ENCODE measurements around the gene CELF3.

The CELF3 gene

DNA sequence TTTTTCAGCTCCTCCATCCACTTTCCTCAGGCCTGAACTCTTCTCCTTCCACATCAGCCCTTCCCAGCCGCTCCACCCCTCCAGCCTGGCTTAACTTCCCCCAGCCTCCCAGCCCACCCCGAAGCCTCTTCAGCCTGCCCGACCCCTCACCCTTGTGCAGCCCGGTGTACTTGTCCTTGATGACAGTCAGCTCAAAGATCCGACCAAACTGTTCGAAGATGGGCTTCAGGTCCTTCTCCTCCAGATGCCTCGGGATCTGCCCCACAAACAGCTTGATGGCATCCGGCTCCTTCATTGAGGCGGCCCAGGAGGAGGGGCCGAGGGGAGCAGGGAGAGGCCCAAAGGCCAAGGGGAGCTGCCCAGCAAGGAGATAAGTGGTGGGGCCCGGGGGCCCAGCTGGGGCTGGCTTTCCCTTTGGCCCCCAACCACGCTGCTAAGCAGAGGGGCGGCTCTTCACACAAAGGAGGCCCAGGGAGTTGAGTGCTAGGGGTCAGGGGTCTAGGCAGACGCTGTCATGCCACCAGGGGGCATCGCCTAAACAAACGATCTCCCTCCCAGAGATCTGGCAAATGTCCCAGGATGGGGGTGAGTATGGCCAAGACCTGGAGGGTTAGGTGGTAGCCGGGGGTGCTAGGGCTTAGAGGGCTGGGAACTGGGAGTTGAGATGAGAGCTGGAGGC lies 738 bp downstream of the CELF3 start:
- Histone ChIP-seq H2BK12ac (ENCODE audit: low read length in 2 of 2) (no peak overlapping the region), H3K4ac (ENCODE audit: low read depth in 1 of 2, low read length in 2 of 2) (no peak overlapping the region), H3K4me2 (ENCODE audit: low read length, poor library complexity, severe bottlenecking) (no peak overlapping the region), H4K91ac (ENCODE audit: low read length) (no peak overlapping the region), H4K8ac (ENCODE audit: low read length) (no peak overlapping the region), H2AFZ (ENCODE audit: low read depth, low read length) (no peak overlapping the region), H3K4me3 (ENCODE audit: insufficient read depth in 1 of 2, low read depth in 1 of 2, low read length in 2 of 2) (no peak overlapping the region), H2BK15ac (ENCODE audit: low read depth, poor library complexity, severe bottlenecking) (peak overlapping the region; percentile 14), H2BK120ac (ENCODE audit: low read depth, low read length) (no peak overlapping the region), H3K36me3 (ENCODE audit: control insufficient read depth in 1 of 2, insufficient read depth in 2 of 2, low read depth in 1 of 2, low read length in 2 of 2) (no peaks in the 10 kb centered on the region), H3K4me1 (ENCODE audit: control insufficient read depth, insufficient read depth, low read depth, low read length) (peaks cover 9% of the 10 kb centered on the region), H3K27ac (ENCODE audit: low read length, poor library complexity, severe bottlenecking) (no peak overlapping the region), H3K27me3 (ENCODE audit: control insufficient read depth in 1 of 2, insufficient read depth in 1 of 2, low read length in 2 of 2) (peaks cover 85% of the 10 kb centered on the region in 2 experiments), H3K18ac (ENCODE audit: low read depth in 1 of 2, low read length in 2 of 2) (no peak overlapping the region), H3K79me1 (replicated peaks; ENCODE audit: low read length, poor library complexity, severe bottlenecking) (no peaks in the 10 kb centered on the region), H3K14ac (ENCODE audit: low read length in 2 of 2) (no peak overlapping the region), H3K9ac (ENCODE audit: low read length) (no peak overlapping the region), H3K9me3 (ENCODE audit: control insufficient read depth, low read length) (no peaks in the 10 kb centered on the region), H2AK5ac (ENCODE audit: low read length, severe bottlenecking) (no peak overlapping the region), H2BK5ac (ENCODE audit: low read depth, low read length, poor library complexity, severe bottlenecking) (no peak overlapping the region), H3K23ac (ENCODE audit: low read length in 2 of 2) (no peak overlapping the region)
- DNase-seq = no peak
- 45% methylated on average over 17 of the region's 17 CpGs for WGBS

DNA sequence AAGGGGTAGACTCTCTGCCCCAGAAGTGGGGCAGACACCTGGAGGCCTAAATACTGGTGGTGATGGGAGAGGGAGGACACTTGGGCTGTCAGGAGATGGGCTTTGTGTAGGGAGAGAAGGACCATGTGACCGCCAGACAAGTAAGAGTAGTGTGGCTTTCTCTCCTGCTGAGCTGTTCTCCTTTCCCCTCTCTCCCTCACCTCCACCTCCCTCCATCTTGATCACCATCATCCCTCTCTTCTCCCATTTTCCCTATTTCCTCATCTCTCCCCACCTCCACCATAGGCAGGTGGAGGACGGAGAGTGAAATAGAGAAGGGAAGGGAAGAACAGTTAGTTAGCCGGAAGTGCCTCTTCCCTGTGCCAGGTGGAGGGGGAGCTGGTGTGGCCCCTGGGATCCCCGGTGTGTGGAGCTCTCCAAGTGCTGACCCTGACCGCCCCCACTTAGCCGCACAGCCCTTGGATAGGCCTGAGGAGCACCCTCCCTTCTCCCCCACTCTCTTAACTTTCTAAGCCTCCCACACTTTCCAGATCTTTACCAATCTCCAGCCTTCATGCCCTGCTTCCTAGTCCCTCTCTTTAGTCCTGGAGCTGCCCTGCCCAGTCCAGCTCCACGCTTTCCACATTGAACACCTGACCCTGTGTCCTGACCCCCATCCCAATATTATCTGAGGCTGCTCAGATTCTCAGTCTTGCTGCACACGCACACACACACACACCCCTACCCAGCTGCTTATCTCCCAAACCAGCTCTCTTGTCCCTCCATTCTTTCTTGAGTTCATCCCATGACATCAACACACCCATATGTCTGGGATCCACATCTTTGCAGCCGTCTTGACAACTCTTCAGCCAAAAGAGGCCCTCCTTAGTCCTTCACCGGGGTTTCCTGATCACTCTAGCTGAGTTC lies 1.5 kb downstream of the CELF3 start:
- Histone ChIP-seq H3K14ac (ENCODE audit: low read length in 2 of 2) (no peak overlapping the region), H3K27me3 (ENCODE audit: control insufficient read depth in 1 of 2, insufficient read depth in 1 of 2, low read length in 2 of 2) (peaks cover 84 to 92% of the 10 kb centered on the region in 2 experiments), H3K18ac (ENCODE audit: low read depth in 1 of 2, low read length in 2 of 2) (no peak overlapping the region), H3K4me2 (ENCODE audit: low read length, poor library complexity, severe bottlenecking) (no peak overlapping the region), H3K9ac (ENCODE audit: low read length) (no peak overlapping the region), H3K4me1 (ENCODE audit: control insufficient read depth, insufficient read depth, low read depth, low read length) (peaks cover 5% of the 10 kb centered on the region), H2BK5ac (ENCODE audit: low read depth, low read length, poor library complexity, severe bottlenecking) (no peak overlapping the region), H2BK120ac (ENCODE audit: low read depth, low read length) (no peak overlapping the region), H3K4ac (ENCODE audit: low read depth in 1 of 2, low read length in 2 of 2) (no peak overlapping the region), H2AFZ (ENCODE audit: low read depth, low read length) (no peak overlapping the region), H4K8ac (ENCODE audit: low read length) (no peak overlapping the region), H4K91ac (ENCODE audit: low read length) (no peak overlapping the region), H3K9me3 (ENCODE audit: control insufficient read depth, low read length) (no peaks in the 10 kb centered on the region), H2AK5ac (ENCODE audit: low read length, severe bottlenecking) (no peak overlapping the region), H2BK15ac (ENCODE audit: low read depth, poor library complexity, severe bottlenecking) (no peak overlapping the region), H2BK12ac (ENCODE audit: low read length in 2 of 2) (no peak overlapping the region), H3K27ac (ENCODE audit: low read length, poor library complexity, severe bottlenecking) (no peak overlapping the region), H3K23ac (ENCODE audit: low read length in 2 of 2) (no peak overlapping the region), H3K4me3 (ENCODE audit: insufficient read depth in 1 of 2, low read depth in 1 of 2, low read length in 2 of 2) (no peak overlapping the region), H3K36me3 (ENCODE audit: control insufficient read depth in 1 of 2, insufficient read depth in 2 of 2, low read depth in 1 of 2, low read length in 2 of 2) (no peaks in the 10 kb centered on the region), H3K79me1 (replicated peaks; ENCODE audit: low read length, poor library complexity, severe bottlenecking) (no peaks in the 10 kb centered on the region)
- DNase-seq = no peak
- 60% methylated on average over 9 of the region's 10 CpGs for WGBS

DNA sequence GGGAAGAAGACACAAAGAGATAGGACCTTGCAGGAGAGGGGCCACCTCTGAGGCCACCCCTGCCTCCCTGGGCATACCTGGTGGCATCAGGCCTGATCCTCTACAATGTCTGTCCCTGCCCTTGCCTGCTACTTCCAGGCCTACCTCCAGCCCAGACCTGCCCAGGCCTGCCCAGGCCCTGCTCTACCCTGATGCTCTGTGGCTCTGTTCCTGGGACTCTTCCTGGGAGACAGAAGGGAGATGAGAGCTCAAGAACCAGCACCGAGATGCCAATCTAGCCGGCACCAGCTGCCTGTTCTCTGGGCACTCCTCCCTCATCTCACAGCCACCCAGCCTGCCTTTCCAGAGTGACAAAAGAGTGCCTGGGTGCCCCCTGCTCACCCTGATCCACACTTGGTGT lies 2.7 kb downstream of the CELF3 start:
- no peaks in the 10 kb centered on the region for H3K9me3 ChIP-seq (ENCODE audit: control insufficient read depth, low read length)
- no peak overlapping the region for H3K4ac ChIP-seq (ENCODE audit: low read depth in 1 of 2, low read length in 2 of 2)
- no peak overlapping the region for H4K8ac ChIP-seq (ENCODE audit: low read length)
- H3K27ac ChIP-seq (ENCODE audit: low read length, poor library complexity, severe bottlenecking) = no peak overlapping the region
- no peak overlapping the region for H3K18ac ChIP-seq (ENCODE audit: low read depth in 1 of 2, low read length in 2 of 2)
- H3K4me2 ChIP-seq (ENCODE audit: low read length, poor library complexity, severe bottlenecking) = no peak overlapping the region
- no peak overlapping the region for H2BK15ac ChIP-seq (ENCODE audit: low read depth, poor library complexity, severe bottlenecking)
- no peaks in the 10 kb centered on the region for H3K36me3 ChIP-seq (ENCODE audit: control insufficient read depth in 1 of 2, insufficient read depth in 2 of 2, low read depth in 1 of 2, low read length in 2 of 2)
- no peak for DNase-seq
- no peak overlapping the region for H3K23ac ChIP-seq (ENCODE audit: low read length in 2 of 2)
- no peak overlapping the region for H2AFZ ChIP-seq (ENCODE audit: low read depth, low read length)
- H2AK5ac ChIP-seq (ENCODE audit: low read length, severe bottlenecking) = no peak overlapping the region
- H3K4me3 ChIP-seq (ENCODE audit: insufficient read depth in 1 of 2, low read depth in 1 of 2, low read length in 2 of 2) = no peak overlapping the region
- WGBS = no CpG with 5 or more reads among the region's 2 CpGs
- no peak overlapping the region for H3K9ac ChIP-seq (ENCODE audit: low read length)
- no peak overlapping the region for H3K14ac ChIP-seq (ENCODE audit: low read length in 2 of 2)
- no peaks in the 10 kb centered on the region for H3K79me1 ChIP-seq (replicated peaks; ENCODE audit: low read length, poor library complexity, severe bottlenecking)
- peaks cover 75 to 95% of the 10 kb centered on the region in 2 experiments for H3K27me3 ChIP-seq (ENCODE audit: control insufficient read depth in 1 of 2, insufficient read depth in 1 of 2, low read length in 2 of 2)
- H2BK5ac ChIP-seq (ENCODE audit: low read depth, low read length, poor library complexity, severe bottlenecking) = no peak overlapping the region
- H3K4me1 ChIP-seq (ENCODE audit: control insufficient read depth, insufficient read depth, low read depth, low read length) = peaks cover 5% of the 10 kb centered on the region
- H2BK12ac ChIP-seq (ENCODE audit: low read length in 2 of 2) = no peak overlapping the region
- no peak overlapping the region for H2BK120ac ChIP-seq (ENCODE audit: low read depth, low read length)
- no peak overlapping the region for H4K91ac ChIP-seq (ENCODE audit: low read length)

DNA sequence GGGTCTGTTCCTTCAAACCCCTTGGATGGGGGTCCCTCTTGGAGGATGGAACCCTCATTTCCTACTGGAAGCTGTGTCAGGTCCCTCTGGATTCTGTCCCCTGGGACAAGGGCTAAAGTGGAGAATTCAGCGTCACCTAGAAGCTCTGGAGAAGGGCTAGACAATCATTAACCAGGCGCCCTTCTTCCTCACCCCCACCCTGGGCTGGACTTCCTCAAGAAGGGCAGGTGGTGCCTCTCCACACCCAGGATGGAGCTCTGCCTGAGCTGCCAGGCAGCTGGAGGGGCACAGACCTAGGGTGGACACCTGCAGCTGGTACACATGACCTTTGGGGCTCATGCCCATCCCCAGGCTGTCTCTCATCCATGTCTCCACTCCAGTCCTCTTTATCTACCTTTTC lies 3.6 kb downstream of the CELF3 start:
- DNase-seq = no peak
- Histone ChIP-seq H3K36me3 (ENCODE audit: control insufficient read depth in 1 of 2, insufficient read depth in 2 of 2, low read depth in 1 of 2, low read length in 2 of 2) (no peaks in the 10 kb centered on the region), H3K79me1 (replicated peaks; ENCODE audit: low read length, poor library complexity, severe bottlenecking) (no peaks in the 10 kb centered on the region), H3K4me1 (ENCODE audit: control insufficient read depth, insufficient read depth, low read depth, low read length) (peaks cover 5% of the 10 kb centered on the region), H3K4ac (ENCODE audit: low read depth in 1 of 2, low read length in 2 of 2) (no peak overlapping the region), H3K4me2 (ENCODE audit: low read length, poor library complexity, severe bottlenecking) (no peak overlapping the region), H2BK120ac (ENCODE audit: low read depth, low read length) (no peak overlapping the region), H2AFZ (ENCODE audit: low read depth, low read length) (no peak overlapping the region), H3K14ac (ENCODE audit: low read length in 2 of 2) (no peak overlapping the region), H3K23ac (ENCODE audit: low read length in 2 of 2) (no peak overlapping the region), H3K9ac (ENCODE audit: low read length) (no peak overlapping the region), H2AK5ac (ENCODE audit: low read length, severe bottlenecking) (no peak overlapping the region), H4K91ac (ENCODE audit: low read length) (no peak overlapping the region), H3K18ac (ENCODE audit: low read depth in 1 of 2, low read length in 2 of 2) (no peak overlapping the region), H2BK12ac (ENCODE audit: low read length in 2 of 2) (no peak overlapping the region), H3K27me3 (ENCODE audit: control insufficient read depth in 1 of 2, insufficient read depth in 1 of 2, low read length in 2 of 2) (peaks cover 67 to 93% of the 10 kb centered on the region in 2 experiments), H3K27ac (ENCODE audit: low read length, poor library complexity, severe bottlenecking) (no peak overlapping the region), H2BK5ac (ENCODE audit: low read depth, low read length, poor library complexity, severe bottlenecking) (no peak overlapping the region), H3K9me3 (ENCODE audit: control insufficient read depth, low read length) (no peaks in the 10 kb centered on the region), H4K8ac (ENCODE audit: low read length) (no peak overlapping the region), H3K4me3 (ENCODE audit: insufficient read depth in 1 of 2, low read depth in 1 of 2, low read length in 2 of 2) (no peak overlapping the region), H2BK15ac (ENCODE audit: low read depth, poor library complexity, severe bottlenecking) (no peak overlapping the region)
- WGBS = 67% methylated on average over 2 of the region's 2 CpGs
